ENCODE measurements around the gene SP3.

GRCh38 chr2:173860082-173860481, 105.1 kb downstream of the SP3 start:
- TF ChIP-seq CTCF (IDR thresholded peaks at IDR 0.05) (no peak), POLR2A (IDR thresholded peaks at IDR 0.05; ENCODE audit: low read depth) (no peak)

All from esophagus muscularis mucosa (tissue), 3 donors.